GM23338 (cell line): ENCODE measurements around the gene CYP26B1. TPM values are rescaled to one million over a fixed set of nuclear protein-coding genes. Genes with fewer than 3 reads are reported as not detected.

ENCODE experiments used
- ATAC-seq: fragments of 200-7000 bp; cut with Tn5 transposase; 3 replicates; pipeline ENCODE4 v1.9.1; 2020
- DNase-seq: peaks from one replicate; pipeline ENCODE4 v3.0.0-alpha.2; 2015; ENCODE audit warnings: low spot score
- H2AFZ ChIP-seq: fragments of 200-600 bp; sonication (generic); 2 replicates; pipeline ENCODE4 v1.8.0; 2016; ENCODE audit warnings: antibody characterized with exemption, mild to moderate bottlenecking, moderate library complexity
- H3F3A ChIP-seq: fragments of 200-600 bp; sonication (generic); replicated peaks from 2 replicates; pipeline ENCODE4 v1.8.0; 2017; ENCODE audit warnings: antibody characterized with exemption, mixed run types, low read depth
- H3K27ac ChIP-seq: fragments of 200-600 bp; sonication (generic); 2 replicates; pipeline ENCODE4 v1.6.1; 2016; ENCODE audit warnings: low read depth
- H3K27me3 ChIP-seq: fragments of 200-600 bp; sonication (generic); 2 replicates; pipeline ENCODE4 v1.8.0; 2016; ENCODE audit warnings: mild to moderate bottlenecking, mixed run types, moderate library complexity; ENCODE audit not compliant: insufficient read depth
- H3K36me3 ChIP-seq: fragments of 200-600 bp; sonication (generic); 2 replicates; pipeline ENCODE4 v1.8.0; 2016; ENCODE audit warnings: mild to moderate bottlenecking; ENCODE audit not compliant: insufficient read depth
- H3K4me1 ChIP-seq: fragments of 200-600 bp; sonication (generic); 2 replicates; pipeline ENCODE4 v1.8.0; 2016; ENCODE audit warnings: mild to moderate bottlenecking, moderate library complexity; ENCODE audit not compliant: insufficient read depth
- H3K4me2 ChIP-seq: fragments of 200-600 bp; sonication (generic); 2 replicates; pipeline ENCODE4 v1.7.1; 2017; ENCODE audit warnings: mixed run types
- H3K4me3 ChIP-seq: fragments of 200-600 bp; sonication (generic); 2 replicates; pipeline ENCODE4 v1.6.1; 2016; ENCODE audit warnings: mixed run types
- H3K79me2 ChIP-seq: fragments of 200-600 bp; sonication (generic); replicated peaks from 2 replicates; pipeline ENCODE4 v1.8.0; 2017; ENCODE audit warnings: mild to moderate bottlenecking; ENCODE audit not compliant: insufficient read depth
- H3K9me2 ChIP-seq: fragments of 200-600 bp; sonication (generic); 2 replicates; pipeline ENCODE4 v1.8.0; 2017; ENCODE audit not compliant: insufficient read depth
- H4K20me1 ChIP-seq: fragments of 200-600 bp; sonication (generic); replicated peaks from 2 replicates; pipeline ENCODE4 v1.8.0; 2017; ENCODE audit warnings: mild to moderate bottlenecking; ENCODE audit not compliant: insufficient read depth
- H3K27ac Mint-ChIP-seq: 2 replicates; pipeline ENCODE4 v1.8.0; 2020; ENCODE audit warnings: inconsistent platforms, mild to moderate bottlenecking, moderate library complexity, mixed read lengths
- H3K27me3 Mint-ChIP-seq: 3 replicates; pipeline ENCODE4 v1.8.0; 2022; ENCODE audit warnings: low read depth, mild to moderate bottlenecking, moderate library complexity, mixed read lengths, inconsistent platforms; ENCODE audit not compliant: insufficient read depth, poor library complexity
- H3K36me3 Mint-ChIP-seq: 3 replicates; pipeline ENCODE4 v1.8.0; 2021; ENCODE audit warnings: low read depth, mild to moderate bottlenecking, inconsistent platforms, moderate library complexity, mixed read lengths
- H3K4me1 Mint-ChIP-seq: 3 replicates; pipeline ENCODE4 v1.8.0; 2020; ENCODE audit warnings: mild to moderate bottlenecking, inconsistent platforms, mixed read lengths
- H3K4me3 Mint-ChIP-seq: 3 replicates; pipeline ENCODE4 v1.8.0; 2021; ENCODE audit warnings: moderate library complexity, mild to moderate bottlenecking, inconsistent platforms, mixed read lengths
- H3K9me3 Mint-ChIP-seq: 3 replicates; pipeline ENCODE4 v1.8.0; 2020; ENCODE audit warnings: moderate library complexity, mild to moderate bottlenecking, inconsistent platforms, mixed read lengths
- CREB1 ChIP-seq: fragments of 250-450 bp; sonication (Bioruptor Pico); IDR thresholded peaks from 2 replicates; pipeline ENCODE4 v1.5.0; 2020; ENCODE audit warnings: low read depth, mild to moderate bottlenecking, moderate library complexity
- CTCF ChIP-seq, 2 experiments: fragments of 200-600 bp in 1 of 2; sonication (generic) in 1 of 2; conservative IDR thresholded peaks; 2 replicates each; pipeline versions ENCODE4 v1.5.1 to v1.6.1; 2016 to 2017; ENCODE audit warnings: antibody characterized with exemption in 2 of 2, low read depth in 2 of 2, mild to moderate bottlenecking in 2 of 2, moderate library complexity in 1 of 2
- ETS1 ChIP-seq: IDR thresholded peaks from 2 replicates; pipeline ENCODE4 v1.6.1; 2016; ENCODE audit warnings: antibody characterized with exemption
- EZH2phosphoT487 ChIP-seq: fragments of 200-600 bp; sonication (generic); IDR thresholded peaks from one replicate; pipeline ENCODE4 v1.8.1; 2018; ENCODE audit warnings: antibody characterized with exemption; ENCODE audit not compliant: unreplicated experiment
- NANOG ChIP-seq: IDR thresholded peaks from 2 replicates; pipeline ENCODE4 v1.6.1; 2016; ENCODE audit warnings: antibody characterized with exemption, borderline replicate concordance
- POLR2AphosphoS5 ChIP-seq: IDR thresholded peaks from 2 replicates; pipeline ENCODE4 v1.6.1; 2016; ENCODE audit warnings: antibody characterized with exemption, low read depth
- REST ChIP-seq: IDR thresholded peaks from one replicate; pipeline ENCODE4 v1.6.1; 2018; ENCODE audit warnings: antibody characterized with exemption; ENCODE audit not compliant: unreplicated experiment
- STAT1 ChIP-seq: IDR thresholded peaks from one replicate; pipeline ENCODE4 v1.6.1; 2016; ENCODE audit warnings: antibody characterized with exemption; ENCODE audit not compliant: unreplicated experiment
- ZNF114 ChIP-seq: fragments of 250-450 bp; sonication (Bioruptor Pico); IDR thresholded peaks from 2 replicates; pipeline ENCODE4 v1.5.0; 2020; ENCODE audit warnings: mild to moderate bottlenecking, moderate library complexity
- ZNF331 ChIP-seq: fragments of 250-450 bp; sonication (Bioruptor Pico); IDR thresholded peaks from 2 replicates; pipeline ENCODE4 v1.5.0; 2020; ENCODE audit warnings: low read depth, mild to moderate bottlenecking, moderate library complexity
- polyA plus RNA-seq: library from polyadenylated mRNA; unstranded; fragments of >200 nt; fragmentation: Nextera tagmentation; extraction: Ambion mirVana; gene quantifications from 2 replicates; pipeline ENCODE4 v1.2.1, GENCODE V29; 2016
- total RNA-seq: library from RNA; depleted of rRNA; stranded (reverse); fragments of >200 nt; shearing (Covaris generic); gene quantifications from 2 replicates; pipeline ENCODE4 v1.2.3, GENCODE V29; 2014

CYP26B1 gene
- total and polyA plus RNA-seq, 2 experiments from 2014 or later = 0.05 to 0.31 TPM

GRCh38 chr2:72132981-72133720 is 14.5 kb downstream of the CYP26B1 start (continued):
- no peak for TF ChIP-seq CTCF (conservative IDR thresholded peaks at IDR 0.05; ENCODE audit: low read depth in 2 of 2)
- TF ChIP-seq ETS1 = no peak
- TF ChIP-seq POLR2AphosphoS5 = no peak
- no peak for TF ChIP-seq CREB1 (CRISPR knock-in tag)
- no peak for TF ChIP-seq STAT1
- no peak for TF ChIP-seq ZNF331 (CRISPR knock-in tag)
- no peak for TF ChIP-seq EZH2phosphoT487
- no peak for TF ChIP-seq ZNF114 (CRISPR knock-in tag)
- TF ChIP-seq REST = no peak
- TF ChIP-seq NANOG = no peak

GRCh38 chr2:72131916-72132841 is 15.5 kb downstream of the CYP26B1 start:
- Mint-ChIP-seq H3K4me3 (no peak overlapping the region), H3K9me3 (no peaks in the 10 kb centered on the region)
- no peak for DNase-seq
- TF ChIP-seq NANOG (no peak), REST (no peak), POLR2AphosphoS5 (no peak), EZH2phosphoT487 (no peak), CREB1 (CRISPR knock-in tag) (no peak)

More at GRCh38 chr2:72131916-72132841, 15.5 kb downstream of the CYP26B1 start:
- peaks cover 19% of the 10 kb centered on the region for H3K27me3 Mint-ChIP-seq
- peaks cover 8% of the 10 kb centered on the region; the same call in 1 of the 2 replicates for H3K4me1 ChIP-seq
- peaks cover 24% of the 10 kb centered on the region for H3K4me1 Mint-ChIP-seq
- H3K36me3 ChIP-seq = no peaks in the 10 kb centered on the region
- H3F3A ChIP-seq = no peaks in the 10 kb centered on the region
- H3K27me3 ChIP-seq = no peaks in the 10 kb centered on the region
- H3K79me2 ChIP-seq = no peaks in the 10 kb centered on the region
- no peaks in the 10 kb centered on the region for H4K20me1 ChIP-seq
- no peak overlapping the region for H3K4me3 ChIP-seq
- H3K9me2 ChIP-seq = no peaks in the 10 kb centered on the region
- H3K27ac ChIP-seq = no peak overlapping the region
- H2AFZ ChIP-seq = no peak overlapping the region
- H3K27ac Mint-ChIP-seq = no peak overlapping the region
- no peak overlapping the region for H3K4me2 ChIP-seq
- no peaks in the 10 kb centered on the region for H3K36me3 Mint-ChIP-seq
- ATAC-seq = no peak
